ENCODE data around the gene HOMER2.
"Not testable (repeated sequence)": the region's sequence is repeated elsewhere in the genome, so short reads cannot be mapped to it uniquely, and the experiment has no call there.

The HOMER2 gene

DNA sequence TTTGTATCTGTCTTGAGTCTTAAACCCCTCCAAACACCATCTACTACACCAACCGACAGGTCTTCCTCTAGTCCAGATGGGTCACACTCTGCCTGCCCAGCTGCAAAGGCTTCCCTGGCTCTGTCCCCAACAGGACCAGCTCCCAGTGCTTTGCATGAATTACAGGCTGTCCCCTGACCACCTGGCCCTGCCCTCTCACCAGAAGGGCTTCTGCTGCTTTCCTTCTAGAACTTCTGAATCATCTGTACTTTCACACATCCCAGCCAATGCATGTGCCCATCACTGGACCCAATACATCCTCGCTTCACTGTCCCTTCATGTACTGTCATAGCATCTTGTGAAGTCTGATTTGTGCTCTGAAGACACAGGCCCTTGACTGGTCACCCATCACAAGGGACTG is 53.6 kb downstream of the HOMER2 start:
- DNase-seq (ENCODE audit: low read depth), result no peak
- TF ChIP-seq, protein P1, sequence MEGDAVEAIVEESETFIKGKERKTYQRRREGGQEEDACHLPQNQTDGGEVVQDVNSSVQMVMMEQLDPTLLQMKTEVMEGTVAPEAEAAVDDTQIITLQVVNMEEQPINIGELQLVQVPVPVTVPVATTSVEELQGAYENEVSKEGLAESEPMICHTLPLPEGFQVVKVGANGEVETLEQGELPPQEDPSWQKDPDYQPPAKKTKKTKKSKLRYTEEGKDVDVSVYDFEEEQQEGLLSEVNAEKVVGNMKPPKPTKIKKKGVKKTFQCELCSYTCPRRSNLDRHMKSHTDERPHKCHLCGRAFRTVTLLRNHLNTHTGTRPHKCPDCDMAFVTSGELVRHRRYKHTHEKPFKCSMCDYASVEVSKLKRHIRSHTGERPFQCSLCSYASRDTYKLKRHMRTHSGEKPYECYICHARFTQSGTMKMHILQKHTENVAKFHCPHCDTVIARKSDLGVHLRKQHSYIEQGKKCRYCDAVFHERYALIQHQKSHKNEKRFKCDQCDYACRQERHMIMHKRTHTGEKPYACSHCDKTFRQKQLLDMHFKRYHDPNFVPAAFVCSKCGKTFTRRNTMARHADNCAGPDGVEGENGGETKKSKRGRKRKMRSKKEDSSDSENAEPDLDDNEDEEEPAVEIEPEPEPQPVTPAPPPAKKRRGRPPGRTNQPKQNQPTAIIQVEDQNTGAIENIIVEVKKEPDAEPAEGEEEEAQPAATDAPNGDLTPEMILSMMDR (conservative IDR thresholded peaks at IDR 0.05; ENCODE audit: control insufficient read depth, insufficient read depth, low read depth, low read length), result no peak
- no peak overlapping the region for H3K4me3 ChIP-seq (ENCODE audit: control insufficient read depth, low read depth, low read length)

- no peak overlapping the region for H3K4me3 ChIP-seq (ENCODE audit: control insufficient read depth, low read depth, low read length)
- TF ChIP-seq, protein P1 (conservative IDR thresholded peaks at IDR 0.05; ENCODE audit: control insufficient read depth, insufficient read depth, low read depth, low read length), result no peak
- no peak for DNase-seq (ENCODE audit: low read depth)
Measured at GRCh38 chr15:82895983-82896382, 56.5 kb downstream of the HOMER2 start.

GRCh38 chr15:82894971-82895520 is 57.5 kb downstream of the HOMER2 start:
- TF ChIP-seq, protein P1 (conservative IDR thresholded peaks at IDR 0.05; ENCODE audit: control insufficient read depth, insufficient read depth, low read depth, low read length), result no peak
- no peak overlapping the region for H3K4me3 ChIP-seq (ENCODE audit: control insufficient read depth, low read depth, low read length)
- no peak for DNase-seq (ENCODE audit: low read depth)

DNA sequence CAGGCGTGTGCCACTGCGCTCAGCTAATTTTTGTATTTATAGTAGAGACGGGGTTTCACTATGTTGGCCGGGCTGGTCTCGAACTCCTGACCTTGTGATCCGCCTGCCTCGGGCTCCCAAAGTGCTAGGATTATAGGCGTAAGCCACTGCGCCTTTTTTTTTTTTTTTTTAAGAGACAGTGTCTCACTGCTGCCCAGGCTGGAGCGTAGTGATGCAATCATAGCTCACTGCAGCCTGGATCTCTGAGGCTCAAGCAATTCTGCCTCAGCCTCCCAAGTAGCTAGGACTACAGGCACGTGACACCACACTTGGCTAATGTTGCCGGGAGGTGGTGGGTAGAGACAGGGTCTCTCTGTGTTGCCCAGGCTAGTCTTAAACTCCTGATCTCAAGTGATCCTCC is 59.0 kb downstream of the HOMER2 start:
- DNase-seq (ENCODE audit: low read depth); H3K4me3 ChIP-seq (ENCODE audit: control insufficient read depth, low read depth, low read length): not testable (repeated sequence)

GRCh38 chr15:82892573-82892972 is 59.9 kb downstream of the HOMER2 start:
- no peak overlapping the region for H3K4me3 ChIP-seq (ENCODE audit: control insufficient read depth, low read depth, low read length)
- DNase-seq (ENCODE audit: low read depth), result no peak
- TF ChIP-seq, protein P1 (conservative IDR thresholded peaks at IDR 0.05; ENCODE audit: control insufficient read depth, insufficient read depth, low read depth, low read length), result no peak

DNA sequence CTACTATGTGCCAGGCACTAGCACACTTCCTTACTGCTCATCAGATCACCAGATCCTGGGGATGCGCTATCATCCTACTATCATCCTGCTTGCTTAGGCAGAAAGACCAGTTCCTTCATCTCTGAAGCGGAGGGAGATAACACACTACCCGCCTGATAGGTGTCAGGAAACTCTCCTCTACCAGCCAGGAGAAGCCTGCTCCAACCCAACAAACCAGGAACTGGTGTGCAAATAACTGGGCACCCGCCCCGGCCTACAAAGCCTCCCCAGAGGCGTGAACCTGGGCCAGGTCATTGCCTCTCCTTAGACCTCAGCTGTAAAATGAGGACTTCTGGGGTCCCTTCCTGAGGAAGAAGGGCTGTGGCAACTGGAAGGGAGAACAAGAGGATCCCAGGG is 61.5 kb downstream of the HOMER2 start:
- TF ChIP-seq, protein P1 (conservative IDR thresholded peaks at IDR 0.05; ENCODE audit: control insufficient read depth, insufficient read depth, low read depth, low read length), result no peak
- no peak overlapping the region for H3K4me3 ChIP-seq (ENCODE audit: control insufficient read depth, low read depth, low read length)
- DNase-seq (ENCODE audit: low read depth), result no peak

- TF ChIP-seq, protein P1 (conservative IDR thresholded peaks at IDR 0.05; ENCODE audit: control insufficient read depth, insufficient read depth, low read depth, low read length), result no peak
- DNase-seq (ENCODE audit: low read depth), result peak; percentile 23
- H3K4me3 ChIP-seq (ENCODE audit: control insufficient read depth, low read depth, low read length), result no peak overlapping the region
Measured at GRCh38 chr15:82890338-82890994, 62.1 kb downstream of the HOMER2 start.

All from fibroblast of mammary gland (primary cell).